ENCODE measurements around the gene EVI5.
"Not testable (repeated sequence)": the region's sequence is repeated elsewhere in the genome, so short reads cannot be mapped to it uniquely, and the experiment has no call there.

EVI5 gene

GRCh38 chr1:92599184-92599583, 185.7 kb downstream of the EVI5 start:
- Histone ChIP-seq H4K20me1 (ENCODE audit: insufficient read depth, low read length) (no peaks in the 10 kb centered on the region), H3K4me1 (ENCODE audit: insufficient read depth, low read length) (peaks cover 15% of the 10 kb centered on the region), H3K9me3 (ENCODE audit: insufficient read depth, low read length, severe bottlenecking) (no peaks in the 10 kb centered on the region), H3K4me3 (ENCODE audit: low read depth in 1 of 2, low read length in 2 of 2) (no peak overlapping the region), H2AFZ (ENCODE audit: low read depth, low read length) (no peak overlapping the region), H3K27me3 (ENCODE audit: insufficient read depth, low read length, poor library complexity) (no peaks in the 10 kb centered on the region), H3K9ac (ENCODE audit: low read depth, low read length) (no peak overlapping the region), H3K79me2 (ENCODE audit: insufficient read depth, low read length) (no peaks in the 10 kb centered on the region), H3K27ac (ENCODE audit: low read length) (no peak overlapping the region), H3K4me2 (ENCODE audit: insufficient read depth, low read length) (no peak overlapping the region), H3K36me3 (ENCODE audit: insufficient read depth, low read length) (no peaks in the 10 kb centered on the region)
- TF ChIP-seq EZH2 (IDR thresholded peaks at IDR 0.05; ENCODE audit: borderline replicate concordance, low read depth, low read length, severe bottlenecking) (no peak), CTCF (IDR thresholded peaks at IDR 0.05; ENCODE audit: borderline replicate concordance, extremely low read depth, low read length, poor library complexity, severe bottlenecking) (peak; percentile 63)
- DNase-seq = no peak
- ATAC-seq (ENCODE audit: insufficient read depth, low read depth) = peak; percentile 70

GRCh38 chr1:92589361-92589760, 195.5 kb downstream of the EVI5 start:
- H3K4me1 ChIP-seq (ENCODE audit: insufficient read depth, low read length) = peaks cover 10% of the 10 kb centered on the region
- not testable (repeated sequence) for H3K4me2 ChIP-seq (ENCODE audit: insufficient read depth, low read length); H3K4me3 ChIP-seq (ENCODE audit: low read depth in 1 of 2, low read length in 2 of 2); H4K20me1 ChIP-seq (ENCODE audit: insufficient read depth, low read length); H3K27me3 ChIP-seq (ENCODE audit: insufficient read depth, low read length, poor library complexity); H3K36me3 ChIP-seq (ENCODE audit: insufficient read depth, low read length); H3K79me2 ChIP-seq (ENCODE audit: insufficient read depth, low read length); H2AFZ ChIP-seq (ENCODE audit: low read depth, low read length); H3K9me3 ChIP-seq (ENCODE audit: insufficient read depth, low read length, severe bottlenecking); H3K27ac ChIP-seq (ENCODE audit: low read length); H3K9ac ChIP-seq (ENCODE audit: low read depth, low read length); DNase-seq; ATAC-seq (ENCODE audit: insufficient read depth, low read depth)

GRCh38 chr1:92587445-92587844, 197.5 kb downstream of the EVI5 start:
- Histone ChIP-seq H3K27ac (ENCODE audit: low read length) (no peak overlapping the region), H3K4me1 (ENCODE audit: insufficient read depth, low read length) (peaks cover 27% of the 10 kb centered on the region), H3K27me3 (ENCODE audit: insufficient read depth, low read length, poor library complexity) (no peaks in the 10 kb centered on the region), H3K4me2 (ENCODE audit: insufficient read depth, low read length) (no peak overlapping the region), H3K4me3 (ENCODE audit: low read depth in 1 of 2, low read length in 2 of 2) (no peak overlapping the region), H3K9me3 (ENCODE audit: insufficient read depth, low read length, severe bottlenecking) (peaks cover 4% of the 10 kb centered on the region), H3K79me2 (ENCODE audit: insufficient read depth, low read length) (no peaks in the 10 kb centered on the region), H4K20me1 (ENCODE audit: insufficient read depth, low read length) (no peaks in the 10 kb centered on the region), H3K36me3 (ENCODE audit: insufficient read depth, low read length) (no peaks in the 10 kb centered on the region), H2AFZ (ENCODE audit: low read depth, low read length) (no peak overlapping the region), H3K9ac (ENCODE audit: low read depth, low read length) (no peak overlapping the region)
- DNase-seq = no peak
- no peak for TF ChIP-seq CTCF (IDR thresholded peaks at IDR 0.05; ENCODE audit: borderline replicate concordance, extremely low read depth, low read length, poor library complexity, severe bottlenecking)
- no peak for TF ChIP-seq EZH2 (IDR thresholded peaks at IDR 0.05; ENCODE audit: borderline replicate concordance, low read depth, low read length, severe bottlenecking)
- ATAC-seq (ENCODE audit: insufficient read depth, low read depth) = no peak

- Histone ChIP-seq H3K4me1 (ENCODE audit: insufficient read depth, low read length) (peaks cover 29% of the 10 kb centered on the region), H3K27ac (ENCODE audit: low read length) (no peak overlapping the region), H3K9me3 (ENCODE audit: insufficient read depth, low read length, severe bottlenecking) (peaks cover 4% of the 10 kb centered on the region), H3K36me3 (ENCODE audit: insufficient read depth, low read length) (no peaks in the 10 kb centered on the region), H2AFZ (ENCODE audit: low read depth, low read length) (no peak overlapping the region), H3K4me3 (ENCODE audit: low read depth in 1 of 2, low read length in 2 of 2) (no peak overlapping the region), H4K20me1 (ENCODE audit: insufficient read depth, low read length) (no peaks in the 10 kb centered on the region), H3K9ac (ENCODE audit: low read depth, low read length) (no peak overlapping the region), H3K27me3 (ENCODE audit: insufficient read depth, low read length, poor library complexity) (no peaks in the 10 kb centered on the region), H3K79me2 (ENCODE audit: insufficient read depth, low read length) (no peaks in the 10 kb centered on the region), H3K4me2 (ENCODE audit: insufficient read depth, low read length) (no peak overlapping the region)
- TF ChIP-seq EZH2 (IDR thresholded peaks at IDR 0.05; ENCODE audit: borderline replicate concordance, low read depth, low read length, severe bottlenecking) (no peak), CTCF (IDR thresholded peaks at IDR 0.05; ENCODE audit: borderline replicate concordance, extremely low read depth, low read length, poor library complexity, severe bottlenecking) (no peak)
- no peak for DNase-seq
- ATAC-seq (ENCODE audit: insufficient read depth, low read depth) = no peak
Measured at GRCh38 chr1:92585831-92586230, 199.1 kb downstream of the EVI5 start.

GRCh38 chr1:92584810-92585209, 200.1 kb downstream of the EVI5 start:
- H4K20me1 ChIP-seq (ENCODE audit: insufficient read depth, low read length); H2AFZ ChIP-seq (ENCODE audit: low read depth, low read length); H3K36me3 ChIP-seq (ENCODE audit: insufficient read depth, low read length); DNase-seq; H3K79me2 ChIP-seq (ENCODE audit: insufficient read depth, low read length); ATAC-seq (ENCODE audit: insufficient read depth, low read depth); H3K9me3 ChIP-seq (ENCODE audit: insufficient read depth, low read length, severe bottlenecking); H3K27me3 ChIP-seq (ENCODE audit: insufficient read depth, low read length, poor library complexity); H3K4me3 ChIP-seq (ENCODE audit: low read depth in 1 of 2, low read length in 2 of 2): not testable (repeated sequence)
- H3K27ac ChIP-seq (ENCODE audit: low read length) = peak overlapping the region; percentile 84
- H3K4me2 ChIP-seq (ENCODE audit: insufficient read depth, low read length) = peak overlapping the region; percentile 52
- H3K4me1 ChIP-seq (ENCODE audit: insufficient read depth, low read length) = peaks cover 29% of the 10 kb centered on the region
- H3K9ac ChIP-seq (ENCODE audit: low read depth, low read length) = peak overlapping the region; percentile 52

Data from DND-41 (cell line).